ENCODE data around the gene ATP6V0A1. TPM values are rescaled to one million over a fixed set of nuclear protein-coding genes. Genes with fewer than 3 reads are reported as not detected.

Gene ATP6V0A1
- total RNA-seq = 15.8 and 19.6 TPM in 2 replicates

GRCh38 chr17:42458497-42459255, at the start of gene ATP6V0A1:
Gene ATP6V0A1 (plus strand): TSS chr17:42458878. CDS start chr17:42460895, 2,017 bp downstream.

DNA sequence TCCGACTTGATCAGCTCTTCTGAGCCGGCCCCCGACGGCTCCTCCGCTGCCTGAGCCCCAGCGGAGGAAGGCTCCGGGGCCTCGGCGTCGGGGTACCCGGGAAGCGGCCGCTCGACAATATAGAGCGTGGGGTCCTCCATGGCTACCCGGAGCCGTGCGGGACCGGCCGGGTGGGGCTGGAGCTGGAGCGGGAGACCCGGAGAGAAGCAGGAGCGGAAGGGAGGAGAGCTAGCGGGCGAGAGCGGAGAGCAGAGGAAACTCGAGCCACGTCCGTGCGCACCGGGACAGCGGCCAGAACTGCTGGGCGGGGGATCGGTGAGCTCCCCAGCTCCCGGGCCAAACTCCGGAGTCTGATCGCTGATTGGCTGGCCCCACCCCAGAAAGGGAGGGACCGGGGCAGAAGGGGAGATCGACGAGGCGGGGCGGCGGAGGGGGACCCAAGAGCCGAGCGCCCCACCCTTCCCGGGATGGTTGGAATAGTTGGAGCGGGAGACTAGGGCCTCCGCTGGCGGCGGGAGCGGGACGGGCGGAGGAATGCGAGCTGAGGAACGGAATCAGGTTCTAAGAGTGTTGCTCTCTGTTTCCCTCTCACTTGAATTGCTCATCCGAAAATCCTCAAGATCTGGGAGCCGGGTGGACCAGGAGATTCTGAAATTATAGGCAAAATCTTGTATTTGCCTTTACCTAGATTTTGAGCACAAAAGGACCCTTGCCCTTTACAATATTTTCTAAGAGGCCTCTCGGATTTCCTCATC, 35.5 kb upstream of the ATP6V0A1 start, which contains the start of gene CAVIN1:
Gene CAVIN1 (minus strand): TSS at position 299 of the 755 bp plus-strand sequence. CDS start 159 bp downstream, at position 140.

DNA sequence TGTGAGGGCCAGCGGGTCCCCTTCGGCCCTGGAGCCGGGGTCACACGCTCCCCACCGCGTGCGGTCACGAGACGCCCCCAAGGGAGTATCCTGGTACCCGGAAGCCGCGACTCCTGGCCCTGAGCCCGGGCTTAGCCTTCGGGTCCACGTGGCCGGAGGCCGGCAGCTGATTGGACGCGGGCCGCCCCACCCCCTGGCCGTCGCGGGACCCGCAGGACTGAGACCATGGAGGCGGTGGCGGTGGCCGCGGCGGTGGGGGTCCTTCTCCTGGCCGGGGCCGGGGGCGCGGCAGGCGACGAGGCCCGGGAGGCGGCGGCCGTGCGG, 77.3 kb downstream of the ATP6V0A1 start, which contains the start of gene NAGLU:
Gene NAGLU (plus strand): TSS at position 194 of the 324 bp plus-strand sequence. CDS start 32 bp downstream, at position 226.

DNA sequence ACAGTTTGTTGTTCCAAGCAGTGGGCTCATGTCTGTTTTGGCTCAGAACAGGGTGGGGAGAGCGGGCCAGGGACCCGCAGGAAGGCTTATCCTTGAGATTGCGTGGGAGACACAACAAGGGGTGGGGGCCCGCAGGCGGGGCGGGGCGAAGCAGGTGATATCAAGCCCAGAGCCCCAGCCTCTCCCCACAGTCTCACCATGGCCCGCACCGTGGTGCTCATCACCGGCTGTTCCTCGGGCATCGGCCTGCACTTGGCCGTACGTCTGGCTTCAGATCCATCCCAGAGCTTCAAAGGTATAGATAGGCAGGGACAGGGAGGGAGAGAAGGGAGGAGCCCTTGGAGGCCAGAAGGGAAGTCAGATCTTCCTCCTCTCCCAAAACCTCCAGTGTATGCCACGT, 94.1 kb downstream of the ATP6V0A1 start, which contains the start of gene HSD17B1:
Gene HSD17B1 (plus strand): TSS at position 188 of the 400 bp plus-strand sequence. CDS start 11 bp downstream, at position 199.

GRCh38 chr17:42561897-42562387, 103.3 kb downstream of the ATP6V0A1 start, which contains the start of gene COASY:
Gene COASY (plus strand): TSS chr17:42562148. CDS start chr17:42562623, 475 bp downstream.

DNA sequence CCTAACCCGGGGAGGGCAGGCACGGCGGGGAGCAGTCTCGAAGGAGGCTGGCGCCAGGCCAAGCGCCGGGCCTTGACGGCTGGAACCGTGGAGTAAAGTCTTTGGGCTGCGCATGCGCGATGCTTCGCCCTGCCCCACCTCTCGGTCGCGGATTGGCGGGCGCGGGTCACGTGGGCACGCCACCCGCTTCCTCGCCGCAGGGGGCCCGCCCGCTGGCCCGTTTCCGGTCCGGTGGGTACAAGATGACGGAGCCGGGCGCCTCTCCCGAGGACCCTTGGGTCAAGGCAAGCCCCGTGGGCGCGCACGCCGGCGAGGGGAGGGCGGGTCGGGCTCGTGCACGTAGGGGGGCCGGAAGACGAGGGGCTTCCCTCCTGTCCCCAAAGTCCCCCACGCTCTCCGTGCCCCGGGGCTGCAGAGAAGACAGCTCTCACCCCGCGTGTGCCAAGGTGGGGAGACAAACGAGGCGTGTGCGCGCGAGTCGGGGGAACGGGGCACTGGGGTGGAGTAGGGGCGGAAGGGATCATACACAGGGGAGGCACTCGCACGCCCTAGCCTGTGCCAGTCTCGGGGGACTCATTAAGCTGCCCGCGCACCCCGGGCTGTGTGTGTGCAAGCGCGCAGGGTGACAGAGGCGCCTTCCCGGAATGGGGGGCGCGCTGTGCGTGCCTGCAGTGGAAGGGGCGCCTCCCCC, 108.3 kb downstream of the ATP6V0A1 start, which contains the start of gene MLX:
Gene MLX (plus strand): TSS at position 218 of the 691 bp plus-strand sequence. CDS start 25 bp downstream, at position 243.

Other genes with a start within 250 kb of the ATP6V0A1 start
- 12.5 and 14.1 TPM in 2 replicates for gene STAT5B, start 182.5 kb upstream of the ATP6V0A1 start, total RNA-seq
- 6.4 and 11.8 TPM in 2 replicates for gene STAT5A, start 170.4 kb upstream of the ATP6V0A1 start, total RNA-seq
- gene STAT3, start 70.4 kb upstream of the ATP6V0A1 start, total RNA-seq = 43.0 and 43.3 TPM in 2 replicates
- gene CAVIN1, start 35.6 kb upstream of the ATP6V0A1 start, total RNA-seq = 474 and 513 TPM in 2 replicates
- gene NAGLU, start 77.4 kb downstream of the ATP6V0A1 start, total RNA-seq = 31.4 and 37.3 TPM in 2 replicates
- 0.84 and 1.3 TPM in 2 replicates for gene HSD17B1, start 94.0 kb downstream of the ATP6V0A1 start, total RNA-seq
- gene COASY, start 103.3 kb downstream of the ATP6V0A1 start, total RNA-seq = 43.4 and 44.7 TPM in 2 replicates
- gene MLX, start 108.2 kb downstream of the ATP6V0A1 start, total RNA-seq = 40.9 and 41.5 TPM in 2 replicates
- 14.6 and 17.0 TPM in 2 replicates for gene PSMC3IP, start 118.9 kb downstream of the ATP6V0A1 start, total RNA-seq
- 33.3 and 38.8 TPM in 2 replicates for gene RETREG3, start 150.5 kb downstream of the ATP6V0A1 start, total RNA-seq
- 119 and 128 TPM in 2 replicates for gene TUBG1, start 150.8 kb downstream of the ATP6V0A1 start, total RNA-seq
- gene TUBG2, start 200.4 kb downstream of the ATP6V0A1 start, total RNA-seq = 8.5 and 11.8 TPM in 2 replicates
- 18.4 and 24.0 TPM in 2 replicates for gene PLEKHH3, start 218.1 kb downstream of the ATP6V0A1 start, total RNA-seq
- gene CCR10, start 223.0 kb downstream of the ATP6V0A1 start, total RNA-seq = 4.3 and 4.7 TPM in 2 replicates
- 16.0 and 16.4 TPM in 2 replicates for gene CNTNAP1, start 223.7 kb downstream of the ATP6V0A1 start, total RNA-seq